Measurements from ENCODE around the gene MFNG. TPM values are rescaled to one million over a fixed set of nuclear protein-coding genes. Genes with fewer than 3 reads are reported as not detected.

The MFNG gene
- total RNA-seq, 4 donors from 2014 or later = 11.7 to 24.9 (median 19.4) TPM

DNA sequence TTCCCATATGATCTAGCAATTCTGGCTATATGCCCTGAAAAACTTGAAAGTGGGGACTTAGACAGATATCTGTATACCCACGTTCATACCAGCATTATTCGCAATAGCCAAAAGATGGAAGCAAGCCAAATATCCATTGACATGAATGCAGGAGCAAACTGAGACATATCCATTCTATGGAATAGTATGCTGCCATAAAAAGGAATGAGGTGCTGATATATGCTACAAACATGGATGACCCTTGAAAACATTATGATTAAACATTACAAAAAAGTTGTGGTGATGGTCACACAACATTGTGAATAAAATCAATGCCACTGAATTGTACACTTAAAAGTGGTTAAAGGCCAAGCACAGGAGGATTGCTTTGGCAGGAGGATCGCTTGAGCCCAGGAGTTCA is 25.5 kb downstream of the MFNG start:
- no peak overlapping the region for H3K4me3 ChIP-seq
- DNase-seq (ENCODE audit: low spot score in 2 of 2) = no peak
- H3K27ac ChIP-seq = no peak overlapping the region
- H3K27me3 ChIP-seq = peaks cover 0 to 32% of the 10 kb centered on the region in 2 donors
- H3K4me1 ChIP-seq = peaks cover 0 to 6% (median 0%) of the 10 kb centered on the region in 4 donors
- TF ChIP-seq POLR2A (IDR thresholded peaks at IDR 0.05) = no peak
- no peak for TF ChIP-seq EP300 (IDR thresholded peaks at IDR 0.05)
- TF ChIP-seq, protein P1, sequence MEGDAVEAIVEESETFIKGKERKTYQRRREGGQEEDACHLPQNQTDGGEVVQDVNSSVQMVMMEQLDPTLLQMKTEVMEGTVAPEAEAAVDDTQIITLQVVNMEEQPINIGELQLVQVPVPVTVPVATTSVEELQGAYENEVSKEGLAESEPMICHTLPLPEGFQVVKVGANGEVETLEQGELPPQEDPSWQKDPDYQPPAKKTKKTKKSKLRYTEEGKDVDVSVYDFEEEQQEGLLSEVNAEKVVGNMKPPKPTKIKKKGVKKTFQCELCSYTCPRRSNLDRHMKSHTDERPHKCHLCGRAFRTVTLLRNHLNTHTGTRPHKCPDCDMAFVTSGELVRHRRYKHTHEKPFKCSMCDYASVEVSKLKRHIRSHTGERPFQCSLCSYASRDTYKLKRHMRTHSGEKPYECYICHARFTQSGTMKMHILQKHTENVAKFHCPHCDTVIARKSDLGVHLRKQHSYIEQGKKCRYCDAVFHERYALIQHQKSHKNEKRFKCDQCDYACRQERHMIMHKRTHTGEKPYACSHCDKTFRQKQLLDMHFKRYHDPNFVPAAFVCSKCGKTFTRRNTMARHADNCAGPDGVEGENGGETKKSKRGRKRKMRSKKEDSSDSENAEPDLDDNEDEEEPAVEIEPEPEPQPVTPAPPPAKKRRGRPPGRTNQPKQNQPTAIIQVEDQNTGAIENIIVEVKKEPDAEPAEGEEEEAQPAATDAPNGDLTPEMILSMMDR (IDR thresholded peaks at IDR 0.05) = no peak
- 74 to 84% methylated on average over 3 of the region's 3 CpGs for WGBS, 2 donors
- H3K9me3 ChIP-seq = no peaks in the 10 kb centered on the region
- H3K36me3 ChIP-seq = no peaks in the 10 kb centered on the region

DNA sequence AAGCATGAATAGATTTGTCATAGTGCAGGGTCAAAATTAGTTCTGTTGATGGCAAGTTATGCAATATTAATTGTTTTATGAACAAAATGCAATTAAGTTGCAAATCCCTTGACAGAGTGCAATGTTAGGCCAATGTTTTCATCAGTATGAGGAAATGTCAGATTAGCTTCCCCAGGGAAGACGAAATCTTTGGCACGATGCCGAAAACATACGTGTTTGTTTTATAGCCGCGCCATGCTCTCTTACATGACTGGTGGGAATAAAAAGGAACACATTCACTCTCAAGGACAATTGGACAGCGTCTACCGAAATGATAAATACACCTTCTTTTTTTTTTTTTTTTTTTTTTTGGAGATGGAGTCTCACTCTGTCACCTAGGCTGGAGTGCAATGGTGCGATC is 27.0 kb downstream of the MFNG start:
- Histone ChIP-seq H3K27me3 (peaks cover 0 to 42% of the 10 kb centered on the region in 2 donors), H3K4me3 (no peak overlapping the region), H3K27ac (no peak overlapping the region), H3K9me3 (no peaks in the 10 kb centered on the region), H3K36me3 (no peaks in the 10 kb centered on the region), H3K4me1 (peaks cover 0 to 3% (median 0%) of the 10 kb centered on the region in 4 donors)
- 66 to 75% methylated on average over 9 of the region's 9 CpGs for WGBS, 2 donors
- no peak for DNase-seq (ENCODE audit: low spot score in 2 of 2)
- TF ChIP-seq EP300 (IDR thresholded peaks at IDR 0.05) = no peak
- no peak for TF ChIP-seq POLR2A (IDR thresholded peaks at IDR 0.05)
- TF ChIP-seq, protein P1 (IDR thresholded peaks at IDR 0.05) = no peak

GRCh38 chr22:37457093-37457893 is 28.9 kb downstream of the MFNG start:
- H3K4me3 ChIP-seq = no peak overlapping the region
- WGBS, 2 donors = 36 to 52% methylated on average over 4 of the region's 4 CpGs
- no peak for TF ChIP-seq POLR2A (IDR thresholded peaks at IDR 0.05)
- TF ChIP-seq, protein P1 (IDR thresholded peaks at IDR 0.05) = peak; percentile 62 to 91 (median 82)
- no peaks in the 10 kb centered on the region for H3K36me3 ChIP-seq
- DNase-seq (ENCODE audit: low spot score in 2 of 2) = peak; percentile 54 to 81
- peaks cover 0 to 50% of the 10 kb centered on the region in 2 donors for H3K27me3 ChIP-seq
- H3K4me1 ChIP-seq = no peaks in the 10 kb centered on the region
- H3K27ac ChIP-seq = no peak overlapping the region
- H3K9me3 ChIP-seq = no peaks in the 10 kb centered on the region

- H3K4me3 ChIP-seq = no peak overlapping the region
- whole genome bisulfite sequencing, 2 donors = 68 to 69% methylated on average over 17 of the region's 17 CpGs
- H3K36me3 ChIP-seq = no peaks in the 10 kb centered on the region
- DNase-seq (ENCODE audit: low spot score in 2 of 2) = no peak
- peaks cover 0 to 5% (median 0%) of the 10 kb centered on the region in 4 donors for H3K9me3 ChIP-seq
- peaks cover 0 to 50% of the 10 kb centered on the region in 2 donors for H3K27me3 ChIP-seq
- H3K27ac ChIP-seq = no peak overlapping the region
- TF ChIP-seq, protein P1 (IDR thresholded peaks at IDR 0.05) = no peak
- TF ChIP-seq POLR2A (IDR thresholded peaks at IDR 0.05) = no peak
- no peak for TF ChIP-seq EP300 (IDR thresholded peaks at IDR 0.05)
- no peaks in the 10 kb centered on the region for H3K4me1 ChIP-seq
Observed at GRCh38 chr22:37456346-37456745, 29.8 kb downstream of the MFNG start.

DNA sequence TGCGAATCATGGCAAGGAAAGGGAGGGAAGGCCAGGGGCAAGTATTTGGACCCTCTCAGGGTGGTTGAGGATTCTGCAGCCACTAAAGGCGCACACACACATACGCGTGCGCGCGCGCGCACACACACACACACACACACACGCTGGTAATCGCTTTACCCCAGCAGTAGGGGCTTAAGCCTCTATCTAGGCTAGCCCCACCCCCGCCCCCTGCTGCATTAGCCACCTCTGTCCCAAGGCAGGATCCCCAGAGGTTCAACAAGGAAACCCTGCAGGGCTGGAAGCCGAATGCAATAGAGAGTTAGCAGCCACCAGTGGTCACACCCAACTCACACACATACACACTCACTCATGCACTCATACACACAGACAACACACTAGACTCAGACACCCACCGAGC is 30.3 kb downstream of the MFNG start:
- Histone ChIP-seq H3K27me3 (peaks cover 0 to 50% of the 10 kb centered on the region in 2 donors), H3K9me3 (peaks cover 0 to 9% (median 1%) of the 10 kb centered on the region in 4 donors), H3K27ac (no peak overlapping the region), H3K4me1 (no peaks in the 10 kb centered on the region), H3K36me3 (no peaks in the 10 kb centered on the region), H3K4me3 (no peak overlapping the region)
- TF ChIP-seq, protein P1 (IDR thresholded peaks at IDR 0.05) = no peak
- no peak for TF ChIP-seq EP300 (IDR thresholded peaks at IDR 0.05)
- no peak for TF ChIP-seq POLR2A (IDR thresholded peaks at IDR 0.05)
- DNase-seq (ENCODE audit: low spot score in 2 of 2) = no peak
- WGBS, 2 donors = 79 to 83% methylated on average over 14 of the region's 14 CpGs
